ENCODE data around the gene ZNF358.

ZNF358 gene

DNA sequence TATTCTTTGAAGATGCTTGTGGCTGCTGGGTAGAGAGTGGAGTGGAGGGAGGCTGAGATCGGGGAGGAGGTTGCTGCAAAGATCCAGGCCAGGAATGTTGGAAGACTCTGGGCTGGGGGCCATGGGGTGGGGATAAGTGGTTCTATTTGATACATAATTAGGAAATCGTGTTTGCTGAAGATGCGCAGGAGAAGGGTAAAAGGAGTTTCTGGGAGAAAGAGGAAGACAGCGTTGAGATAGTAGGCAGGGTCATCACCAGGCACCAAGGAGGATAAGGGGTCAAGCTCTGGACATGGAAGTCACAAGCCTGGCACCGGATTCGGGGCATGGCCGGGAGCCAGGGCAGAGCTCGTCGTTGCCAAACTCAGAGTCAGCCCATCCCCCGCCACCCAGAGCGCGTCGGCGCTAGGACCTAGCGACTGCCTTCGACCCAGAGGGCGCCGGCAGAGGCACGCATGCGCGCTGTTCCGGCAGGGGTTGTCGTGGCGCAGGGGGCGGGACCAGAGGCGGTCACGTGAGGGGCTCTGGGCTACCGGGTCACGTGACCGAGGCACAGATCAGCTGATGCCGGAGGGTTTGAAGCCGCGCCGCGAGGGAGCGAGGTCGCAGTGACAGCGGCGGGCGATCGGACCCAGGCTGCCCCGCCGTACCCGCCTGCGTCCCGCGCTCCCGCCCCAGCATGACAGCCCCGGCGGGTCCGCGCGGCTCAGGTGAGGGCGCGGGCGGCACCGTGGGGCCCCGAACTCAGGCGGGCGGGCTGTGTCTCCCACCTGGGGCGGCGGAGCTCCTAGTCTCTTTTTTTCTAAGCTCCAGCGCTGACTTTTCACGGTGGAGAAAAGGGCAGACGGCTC is 6.4 kb downstream of the ZNF358 start, which contains the start of gene MCOLN1:
Gene MCOLN1 (plus strand): TSS at position 553 of the 851 bp plus-strand sequence. CDS start 127 bp downstream, at position 680.
- peak within 1 kb of the TSS; percentile 60 for H3K27ac ChIP-seq

DNA sequence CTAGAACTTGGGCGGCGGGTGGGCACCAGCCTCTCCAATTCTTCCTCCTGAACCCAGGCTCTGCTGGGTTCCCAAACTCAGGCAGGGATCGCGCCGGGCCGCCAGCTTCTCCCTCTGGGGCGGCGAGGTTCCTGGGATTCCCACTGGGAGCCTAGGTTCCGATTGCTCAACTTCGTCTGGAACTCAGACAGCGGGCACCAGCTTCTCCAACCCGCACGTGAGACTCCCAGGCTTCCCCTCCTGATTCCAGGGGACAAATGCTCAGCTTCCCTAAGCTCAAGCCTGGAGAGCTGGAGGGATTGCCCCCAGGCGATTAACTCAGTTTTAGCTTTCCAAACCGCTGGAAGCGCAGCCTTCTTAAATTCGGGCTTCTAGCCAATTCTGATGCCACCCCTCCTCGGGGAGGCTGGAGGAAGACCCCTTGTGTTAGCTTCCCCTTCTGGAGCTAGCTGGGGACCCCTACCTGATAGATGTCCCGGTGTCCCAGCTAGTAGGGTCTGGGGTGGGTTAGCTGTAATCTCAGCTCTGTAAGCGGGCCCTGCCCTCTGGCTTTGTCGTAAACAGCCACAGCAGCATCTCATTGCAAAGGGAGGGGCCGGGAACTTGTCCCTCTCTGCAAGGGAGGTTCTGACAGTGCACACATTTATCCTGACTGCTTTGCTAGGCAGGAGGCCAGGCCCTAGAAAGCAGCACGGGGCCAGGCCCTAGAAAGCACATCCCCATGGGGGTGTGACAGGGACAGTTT is 7.2 kb downstream of the ZNF358 start:
- H3K27ac ChIP-seq: peak overlapping the region; percentile 42; the same call in 1 of the 2 replicates
- TF ChIP-seq, protein P1, sequence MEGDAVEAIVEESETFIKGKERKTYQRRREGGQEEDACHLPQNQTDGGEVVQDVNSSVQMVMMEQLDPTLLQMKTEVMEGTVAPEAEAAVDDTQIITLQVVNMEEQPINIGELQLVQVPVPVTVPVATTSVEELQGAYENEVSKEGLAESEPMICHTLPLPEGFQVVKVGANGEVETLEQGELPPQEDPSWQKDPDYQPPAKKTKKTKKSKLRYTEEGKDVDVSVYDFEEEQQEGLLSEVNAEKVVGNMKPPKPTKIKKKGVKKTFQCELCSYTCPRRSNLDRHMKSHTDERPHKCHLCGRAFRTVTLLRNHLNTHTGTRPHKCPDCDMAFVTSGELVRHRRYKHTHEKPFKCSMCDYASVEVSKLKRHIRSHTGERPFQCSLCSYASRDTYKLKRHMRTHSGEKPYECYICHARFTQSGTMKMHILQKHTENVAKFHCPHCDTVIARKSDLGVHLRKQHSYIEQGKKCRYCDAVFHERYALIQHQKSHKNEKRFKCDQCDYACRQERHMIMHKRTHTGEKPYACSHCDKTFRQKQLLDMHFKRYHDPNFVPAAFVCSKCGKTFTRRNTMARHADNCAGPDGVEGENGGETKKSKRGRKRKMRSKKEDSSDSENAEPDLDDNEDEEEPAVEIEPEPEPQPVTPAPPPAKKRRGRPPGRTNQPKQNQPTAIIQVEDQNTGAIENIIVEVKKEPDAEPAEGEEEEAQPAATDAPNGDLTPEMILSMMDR (conservative IDR thresholded peaks at IDR 0.05): no peak

More for the DNA sequence above, 6.4 kb downstream of the ZNF358 start, which contains the start of gene MCOLN1:
- TF ChIP-seq, protein P1 (conservative IDR thresholded peaks at IDR 0.05): no peak

DNA sequence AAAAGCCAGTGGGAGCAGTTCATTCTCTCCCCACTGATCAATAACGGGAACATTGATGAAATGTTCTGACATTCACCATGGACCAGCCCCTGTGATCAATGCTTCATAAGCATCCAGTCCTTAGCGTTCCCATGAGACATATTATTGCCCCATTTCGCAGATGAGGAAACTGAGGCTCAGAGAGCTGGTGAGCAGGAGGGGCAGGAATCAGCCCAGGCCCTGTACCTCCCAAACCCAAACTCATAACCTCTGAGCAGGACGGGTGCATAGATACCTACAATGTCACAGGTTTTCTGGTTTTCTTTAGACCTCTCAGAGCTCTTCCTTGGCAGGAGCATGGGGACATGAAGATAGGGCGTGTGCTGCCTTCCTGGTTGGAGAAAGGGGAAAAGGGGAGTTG is 8.6 kb downstream of the ZNF358 start:
- no peak overlapping the region for H3K27ac ChIP-seq
- TF ChIP-seq, protein P1 (conservative IDR thresholded peaks at IDR 0.05): no peak

DNA sequence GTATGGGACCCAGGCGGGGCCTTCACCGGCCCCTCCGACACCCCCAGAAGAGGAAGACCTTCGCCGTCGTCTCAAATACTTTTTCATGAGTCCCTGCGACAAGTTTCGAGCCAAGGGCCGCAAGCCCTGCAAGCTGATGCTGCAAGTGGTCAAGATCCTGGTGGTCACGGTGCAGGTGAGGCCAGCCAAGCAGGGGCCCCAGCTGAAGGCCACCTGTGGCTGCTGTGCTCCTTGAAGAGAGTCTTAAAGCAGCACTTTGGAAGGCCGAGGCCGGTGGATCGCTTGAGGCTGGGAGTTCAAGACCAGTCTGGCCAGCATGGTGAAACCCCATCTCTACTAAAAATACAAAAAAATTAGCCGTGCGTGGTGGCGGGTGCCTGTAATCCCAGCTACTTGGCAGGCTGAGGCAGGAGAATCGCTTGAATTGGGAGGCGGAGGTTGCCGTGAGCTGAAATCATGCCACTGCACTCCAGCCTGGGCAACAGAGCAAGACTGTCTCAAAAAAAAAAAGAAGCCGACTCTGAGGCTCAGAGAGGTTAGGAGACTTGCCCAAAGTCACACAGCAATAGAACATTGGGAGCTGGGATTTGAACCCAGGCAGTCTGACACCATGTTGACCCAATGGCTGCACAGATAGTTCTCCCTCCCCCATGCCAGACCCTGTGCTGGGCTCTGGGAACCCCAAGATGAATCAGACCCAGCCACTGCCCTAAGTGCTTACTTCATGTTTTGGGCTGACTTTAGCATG is 9.3 kb downstream of the ZNF358 start:
- no peak overlapping the region for H3K27ac ChIP-seq

DNA sequence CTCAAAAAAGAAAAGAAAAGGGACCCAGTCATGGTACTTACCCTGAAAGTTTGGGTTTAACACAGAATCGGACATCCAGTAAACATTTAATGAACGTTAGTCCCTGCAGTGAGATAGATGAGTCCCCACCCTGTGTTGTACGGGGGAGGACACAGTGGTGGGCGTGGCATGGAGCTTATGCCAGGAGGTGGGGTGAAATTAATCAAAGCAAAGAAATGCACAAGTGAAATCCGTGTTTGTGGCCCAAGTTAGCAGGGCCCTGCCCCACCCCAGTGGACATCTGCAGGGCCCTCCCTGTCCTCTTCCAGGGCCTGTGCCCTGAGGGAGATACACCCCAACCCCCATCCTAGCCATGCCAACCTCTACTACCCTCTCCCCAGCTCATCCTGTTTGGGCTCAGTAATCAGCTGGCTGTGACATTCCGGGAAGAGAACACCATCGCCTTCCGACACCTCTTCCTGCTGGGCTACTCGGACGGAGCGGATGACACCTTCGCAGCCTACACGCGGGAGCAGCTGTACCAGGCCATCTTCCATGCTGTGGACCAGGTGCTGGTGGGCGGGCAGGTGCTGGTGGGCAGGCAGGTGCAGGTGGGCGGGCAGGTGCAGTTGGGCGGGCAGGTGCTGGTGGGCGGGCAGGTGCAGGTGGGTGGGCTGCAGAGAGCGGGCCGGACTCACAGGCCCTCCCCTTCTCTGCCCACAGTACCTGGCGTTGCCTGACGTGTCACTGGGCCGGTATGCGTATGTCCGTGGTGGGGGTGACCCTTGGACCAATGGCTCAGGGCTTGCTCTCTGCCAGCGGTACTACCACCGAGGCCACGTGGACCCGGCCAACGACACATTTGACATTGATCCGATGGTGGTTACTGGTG is 10.4 kb downstream of the ZNF358 start:
- TF ChIP-seq, protein P1 (conservative IDR thresholded peaks at IDR 0.05): no peak
- no peak overlapping the region for H3K27ac ChIP-seq

More for the DNA sequence above, 9.3 kb downstream of the ZNF358 start:
- TF ChIP-seq, protein P1 (conservative IDR thresholded peaks at IDR 0.05): no peak

DNA sequence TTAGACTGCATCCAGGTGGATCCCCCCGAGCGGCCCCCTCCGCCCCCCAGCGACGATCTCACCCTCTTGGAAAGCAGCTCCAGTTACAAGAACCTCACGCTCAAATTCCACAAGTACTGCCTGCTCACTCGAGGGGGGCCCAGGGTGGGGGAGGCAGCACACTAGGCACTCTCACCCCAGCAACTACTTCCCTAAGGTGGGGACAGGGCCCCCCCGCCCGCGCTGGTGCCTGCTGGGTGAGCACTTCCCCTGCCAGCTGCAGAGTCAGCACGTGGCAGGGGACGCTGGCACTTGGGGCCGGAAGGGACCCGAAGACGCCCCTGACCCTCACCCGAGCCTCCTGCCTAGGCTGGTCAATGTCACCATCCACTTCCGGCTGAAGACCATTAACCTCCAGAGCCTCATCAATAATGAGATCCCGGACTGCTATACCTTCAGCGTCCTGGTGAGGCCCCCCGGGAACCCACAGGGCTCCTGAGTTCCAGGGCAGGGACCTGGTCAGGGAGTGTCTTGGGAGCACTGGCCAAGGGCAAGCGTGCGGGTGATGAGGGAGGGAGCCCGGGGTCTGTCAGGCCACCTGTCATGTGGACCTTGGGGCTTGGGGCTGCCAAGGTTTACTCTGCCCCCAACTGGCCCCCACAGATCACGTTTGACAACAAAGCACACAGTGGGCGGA is 11.8 kb downstream of the ZNF358 start:
- H3K27ac ChIP-seq: no peak overlapping the region
- TF ChIP-seq, protein P1 (conservative IDR thresholded peaks at IDR 0.05): no peak

Measured in VCaP (cell line).